GM13976 (cell line): ENCODE data around the gene FBXL16.

Experiments
- DNase-seq: peaks from one replicate; pipeline ENCODE4 v3.0.0; 2012; ENCODE audit warnings: low spot score
- in situ Hi-C: fragments of 300-500 bp; cut with MboI; formaldehyde crosslinking; loops from one replicate; pipeline ENCODE4 v1.12.0; 2022; ENCODE audit warnings: low sequenced_read_pairs, mixed read lengths, inconsistent platforms; ENCODE audit not compliant: unreplicated experiment
- TF ChIP-seq, protein P1 (sequence below): IDR thresholded peaks from 2 replicates; pipeline ENCODE4 v1.5.1; 2012; ENCODE audit warnings: borderline replicate concordance, mild to moderate bottlenecking; ENCODE audit not compliant: insufficient read depth; ENCODE audit errors: extremely low read depth, missing control alignments, control extremely low read depth

The FBXL16 gene

DNA sequence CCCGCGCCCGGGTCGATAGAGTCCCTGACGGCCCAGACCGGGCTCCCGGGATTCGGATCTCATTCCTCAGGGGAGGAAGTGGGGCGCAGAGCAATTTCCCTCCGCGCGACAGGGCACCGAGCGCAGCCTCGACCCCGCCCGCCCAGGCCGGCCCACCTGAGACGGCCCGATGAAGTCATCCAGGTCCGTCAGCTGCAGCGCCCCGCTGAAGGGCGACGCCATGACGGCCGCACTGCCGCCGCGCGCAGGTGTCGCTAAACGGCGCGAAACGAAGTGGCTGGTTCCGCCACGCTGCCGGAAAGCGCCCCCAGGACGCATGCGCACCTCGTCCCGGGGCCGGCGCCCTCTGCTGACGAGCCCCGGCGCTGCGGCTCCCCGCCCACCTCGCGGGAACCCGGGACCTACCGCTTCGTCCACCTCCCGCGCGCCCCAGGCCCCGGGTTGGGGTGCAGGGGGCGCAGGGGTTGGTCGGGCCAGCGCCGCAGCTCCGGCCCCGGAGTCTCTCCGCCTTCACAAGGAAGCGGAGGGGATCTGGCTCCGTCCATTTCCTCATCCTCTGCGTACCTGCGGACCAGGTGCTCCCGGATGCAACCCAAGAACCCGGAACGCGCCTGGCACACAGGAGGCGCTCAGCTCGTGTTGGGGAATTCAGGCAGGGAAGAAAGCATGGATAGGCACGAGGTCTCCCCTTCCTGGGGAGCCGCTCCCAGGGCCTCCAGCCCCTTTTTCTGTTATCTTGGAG is 35.3 kb upstream of the FBXL16 start, which contains the start of gene CIAO3:
Gene CIAO3 (minus strand): TSS at position 234 of the 742 bp plus-strand sequence. CDS start 12 bp downstream, at position 222.
- peak; percentile 97 for DNase-seq
- in situ Hi-C loops = no loop called here

DNA sequence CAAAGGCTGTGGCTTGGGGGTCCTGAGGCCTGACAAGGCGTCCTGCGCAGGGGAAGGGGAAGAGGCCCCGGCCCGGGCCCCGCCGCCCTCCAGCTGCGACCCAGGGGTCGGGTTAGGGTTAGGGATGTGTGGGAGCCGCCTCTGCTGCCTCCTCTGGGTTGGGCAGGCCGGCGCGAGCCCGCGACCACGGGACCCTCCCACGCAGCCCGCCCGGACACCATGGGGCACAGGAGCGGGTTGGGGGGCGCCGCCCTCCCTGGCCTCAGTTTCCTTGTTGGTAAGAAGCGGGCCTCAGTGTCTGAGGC is 34.8 kb upstream of the FBXL16 start:
- in situ Hi-C loops = no loop called here
- DNase-seq = no peak
- TF ChIP-seq, protein P1, sequence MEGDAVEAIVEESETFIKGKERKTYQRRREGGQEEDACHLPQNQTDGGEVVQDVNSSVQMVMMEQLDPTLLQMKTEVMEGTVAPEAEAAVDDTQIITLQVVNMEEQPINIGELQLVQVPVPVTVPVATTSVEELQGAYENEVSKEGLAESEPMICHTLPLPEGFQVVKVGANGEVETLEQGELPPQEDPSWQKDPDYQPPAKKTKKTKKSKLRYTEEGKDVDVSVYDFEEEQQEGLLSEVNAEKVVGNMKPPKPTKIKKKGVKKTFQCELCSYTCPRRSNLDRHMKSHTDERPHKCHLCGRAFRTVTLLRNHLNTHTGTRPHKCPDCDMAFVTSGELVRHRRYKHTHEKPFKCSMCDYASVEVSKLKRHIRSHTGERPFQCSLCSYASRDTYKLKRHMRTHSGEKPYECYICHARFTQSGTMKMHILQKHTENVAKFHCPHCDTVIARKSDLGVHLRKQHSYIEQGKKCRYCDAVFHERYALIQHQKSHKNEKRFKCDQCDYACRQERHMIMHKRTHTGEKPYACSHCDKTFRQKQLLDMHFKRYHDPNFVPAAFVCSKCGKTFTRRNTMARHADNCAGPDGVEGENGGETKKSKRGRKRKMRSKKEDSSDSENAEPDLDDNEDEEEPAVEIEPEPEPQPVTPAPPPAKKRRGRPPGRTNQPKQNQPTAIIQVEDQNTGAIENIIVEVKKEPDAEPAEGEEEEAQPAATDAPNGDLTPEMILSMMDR = no peak

More for the DNA sequence above, 35.3 kb upstream of the FBXL16 start, which contains the start of gene CIAO3:
- TF ChIP-seq, protein P1 = peak; percentile 98

DNA sequence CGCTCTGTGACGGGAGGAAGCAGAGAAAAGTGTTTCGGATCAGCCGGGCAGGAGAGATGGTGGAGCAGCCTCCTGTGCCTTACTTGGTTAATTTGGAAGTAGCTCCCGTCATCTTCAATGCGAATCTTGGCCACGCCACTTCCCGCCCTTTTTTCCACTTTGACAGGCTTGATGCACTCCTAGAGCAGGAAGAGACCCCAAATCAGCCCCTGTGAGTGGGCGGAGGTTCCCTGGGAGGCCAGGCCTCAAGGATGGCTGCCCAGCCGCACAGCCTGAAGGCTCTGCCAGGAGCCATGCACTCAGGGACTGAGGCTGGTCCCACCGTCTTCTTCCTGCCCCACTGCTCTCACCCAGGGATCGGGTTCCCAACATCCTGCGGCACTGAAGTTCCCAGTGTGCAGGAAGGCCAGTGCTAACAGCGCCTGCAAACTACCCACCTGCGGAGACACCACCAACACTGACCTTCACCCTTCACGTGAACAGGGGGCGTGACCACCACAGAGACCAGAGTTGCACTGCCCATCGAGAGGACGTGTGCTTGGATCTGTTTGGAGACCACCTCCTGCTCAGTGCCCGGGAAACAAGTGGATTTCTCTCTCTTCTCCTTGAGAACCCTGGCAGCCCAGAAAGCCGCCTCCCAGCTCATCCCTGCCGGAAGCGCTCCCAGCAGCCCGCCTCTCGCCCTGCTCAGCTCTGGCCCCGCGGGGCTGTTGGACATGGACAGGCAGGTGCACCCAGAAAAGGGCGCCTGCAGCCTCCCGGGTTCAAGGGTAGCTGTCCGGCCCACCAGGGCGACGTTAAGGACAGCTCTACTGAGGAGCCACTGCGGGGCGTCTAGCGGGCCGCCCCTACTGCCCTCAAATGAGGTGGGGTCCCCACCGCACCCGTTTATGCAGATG is 34.2 kb upstream of the FBXL16 start:
- TF ChIP-seq, protein P1 = no peak
- in situ Hi-C loops = no loop called here
- no peak for DNase-seq

DNA sequence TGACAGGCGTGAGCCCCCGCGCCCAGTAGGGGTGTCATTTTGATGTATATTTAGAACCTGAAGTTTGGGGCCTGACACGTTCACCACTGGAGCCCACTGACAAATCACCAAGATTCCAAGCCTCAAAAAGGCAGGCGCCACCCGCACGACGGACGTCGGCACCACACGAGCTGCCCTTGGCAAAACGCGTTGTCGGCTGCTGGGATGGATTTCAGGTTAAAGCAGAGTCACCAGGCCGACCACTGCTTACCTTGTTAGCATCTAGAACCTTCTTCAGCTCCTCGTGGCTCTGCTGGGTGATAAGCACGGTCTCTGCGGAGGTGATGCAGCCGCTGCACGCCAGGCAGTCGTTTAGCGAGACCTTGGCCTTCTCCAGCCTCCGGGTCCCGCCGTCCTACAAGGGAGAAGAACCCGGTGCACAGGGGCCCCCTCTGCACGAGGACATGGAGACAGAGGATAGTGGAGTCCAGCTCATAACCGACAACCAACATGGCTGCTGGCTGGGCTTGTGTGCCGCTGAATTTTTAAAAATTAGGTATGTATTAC is 31.4 kb upstream of the FBXL16 start:
- DNase-seq = no peak
- in situ Hi-C loops = no loop called here

DNA sequence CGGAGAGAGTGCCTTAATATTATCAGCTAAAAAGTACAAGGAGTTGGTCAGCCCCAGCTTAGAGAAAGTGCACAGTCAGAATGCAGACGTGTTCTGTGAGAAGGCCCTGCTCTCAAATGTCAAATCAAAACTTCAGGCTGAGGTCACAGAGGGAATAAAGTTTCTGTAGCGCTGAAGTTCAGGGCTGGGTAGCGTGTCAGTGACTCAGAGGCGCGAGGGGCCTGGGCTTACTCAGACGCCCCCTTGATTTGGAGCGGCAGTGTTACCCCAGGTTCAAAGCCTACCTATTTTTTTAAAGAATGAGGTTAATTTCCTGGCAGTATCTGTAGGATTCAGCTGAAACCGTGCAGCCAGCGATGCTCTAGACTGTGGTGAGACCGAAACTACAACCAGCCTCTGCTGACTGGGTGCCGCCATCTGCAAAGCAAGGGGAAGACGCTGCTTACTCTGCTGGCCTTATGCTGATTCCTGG is 30.4 kb upstream of the FBXL16 start:
- peak; percentile 75 for DNase-seq
- TF ChIP-seq, protein P1 = no peak
- in situ Hi-C loops = no loop called here

More for the DNA sequence above, 31.4 kb upstream of the FBXL16 start:
- TF ChIP-seq, protein P1 = no peak
